Activated T-helper 2 cell treated with anti-CD3 and anti-CD28 coated beads, Interferon-gamma antibody, Interleukin-2, Interleukin-4, amounts not matched to agents 10 μg/mL and 5 μg/mL and 100 μg/mL, durations not matched to agents 14 hours and 24 hours and 36 hours (primary cell): ENCODE data around the gene ATXN2L. TPM values are rescaled to one million over a fixed set of nuclear protein-coding genes. Genes with fewer than 3 reads are reported as not detected.
A peak's percentile ranks its signal among the peaks of the same experiment; 100 is the strongest.

ENCODE experiments used
- DNase-seq: peaks from one replicate; pipeline ENCODE4 v3.0.0; 2021; ENCODE audit warnings: low spot score
- H3K27ac Mint-ChIP-seq: one replicate; pipeline ENCODE4 v1.8.0; 2021; ENCODE audit warnings: mixed read lengths
- H3K27me3 Mint-ChIP-seq: one replicate; pipeline ENCODE4 v1.8.0; 2021; ENCODE audit warnings: low read depth, mixed read lengths
- H3K36me3 Mint-ChIP-seq: one replicate; pipeline ENCODE4 v1.8.0; 2021; ENCODE audit warnings: low read depth, mixed read lengths
- H3K4me1 Mint-ChIP-seq: one replicate; pipeline ENCODE4 v1.8.0; 2021; ENCODE audit warnings: low read depth, mixed read lengths
- H3K4me3 Mint-ChIP-seq: one replicate; pipeline ENCODE4 v1.8.0; 2021; ENCODE audit warnings: low read depth, mild to moderate bottlenecking, moderate library complexity, mixed read lengths
- H3K9me3 Mint-ChIP-seq: one replicate; pipeline ENCODE4 v1.8.0; 2021; ENCODE audit warnings: mixed read lengths
- intact Hi-C: fragments of 100-400 bp; cut with micrococcal nuclease; formaldehyde crosslinking; loops from one replicate; pipeline ENCODE4 v1.15.1; 2023
- total RNA-seq: library from RNA; stranded (reverse); gene quantifications from 2 replicates; pipeline ENCODE4 v1.2.3, GENCODE V29; 2022

ATXN2L gene
- total RNA-seq, 1 donor from 2014 or later: 307 TPM

DNA sequence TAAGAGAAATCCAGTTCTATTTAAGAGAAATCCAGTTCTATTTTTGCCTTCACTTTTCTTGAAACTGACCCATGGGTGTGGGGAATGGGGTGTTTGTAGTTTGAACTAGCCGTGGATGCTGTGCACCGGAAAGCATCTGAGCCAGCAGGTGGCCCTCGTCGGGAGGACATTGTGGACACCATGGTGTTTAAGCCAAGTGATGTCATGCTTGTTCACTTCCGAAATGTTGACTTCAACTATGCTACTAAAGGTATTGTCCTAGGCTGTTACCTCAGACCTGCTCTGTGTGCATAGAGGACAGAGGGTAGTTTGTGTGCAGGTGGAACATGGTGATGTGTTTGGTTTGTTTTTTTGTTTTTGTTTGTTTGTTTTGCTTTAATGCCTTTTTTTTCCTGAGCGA is 3.3 kb downstream of the ATXN2L start:
- H3K9me3 Mint-ChIP-seq: no peaks in the 10 kb centered on the region
- DNase-seq: no peak
- peaks cover 74% of the 10 kb centered on the region for H3K36me3 Mint-ChIP-seq
- peak overlapping the region; percentile 26 for H3K27ac Mint-ChIP-seq
- intact Hi-C loops: no loop called here
- H3K4me1 Mint-ChIP-seq: peaks cover 31% of the 10 kb centered on the region
- H3K27me3 Mint-ChIP-seq: no peaks in the 10 kb centered on the region
- peak overlapping the region; percentile 18 for H3K4me3 Mint-ChIP-seq

DNA sequence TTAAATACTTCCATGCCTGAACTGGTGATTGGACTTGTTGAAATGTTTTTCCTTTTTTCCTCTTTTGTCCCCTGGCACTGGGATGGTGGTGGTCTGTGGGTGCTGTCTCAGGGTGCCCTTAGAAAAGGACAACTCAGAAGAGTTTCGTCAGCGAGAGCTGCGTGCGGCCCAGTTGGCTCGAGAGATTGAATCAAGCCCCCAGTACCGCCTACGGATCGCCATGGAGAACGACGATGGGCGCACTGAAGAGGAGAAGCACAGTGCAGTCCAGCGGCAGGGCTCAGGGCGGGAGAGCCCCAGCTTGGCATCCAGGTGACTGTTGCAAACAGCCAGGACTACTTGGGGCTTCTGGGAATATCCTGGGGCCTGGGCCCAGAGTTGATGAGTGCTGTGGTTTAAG is 6.9 kb downstream of the ATXN2L start:
- Mint-ChIP-seq H3K9me3 (no peaks in the 10 kb centered on the region), H3K4me1 (peaks cover 19% of the 10 kb centered on the region), H3K36me3 (peaks cover 91% of the 10 kb centered on the region), H3K27ac (no peak overlapping the region), H3K4me3 (no peak overlapping the region), H3K27me3 (no peaks in the 10 kb centered on the region)
- no peak for DNase-seq
- intact Hi-C loops: no loop called here

DNA sequence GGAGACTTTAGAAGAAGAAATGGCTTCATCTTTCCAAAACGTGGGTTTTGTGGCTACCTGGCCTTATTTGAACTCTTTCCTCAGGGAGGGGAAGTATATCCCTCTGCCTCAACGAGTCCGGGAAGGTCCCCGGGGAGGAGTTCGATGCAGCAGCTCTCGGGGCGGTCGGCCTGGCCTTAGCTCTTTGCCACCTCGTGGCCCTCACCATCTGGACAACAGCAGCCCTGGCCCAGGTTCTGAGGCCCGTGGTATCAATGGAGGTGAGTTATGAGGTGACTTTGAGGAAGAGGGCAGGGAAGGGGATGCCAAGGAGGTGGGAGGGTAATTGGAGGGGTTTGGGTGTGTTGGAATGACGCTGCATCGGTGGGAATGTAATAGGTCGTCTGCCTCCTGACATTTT is 7.7 kb downstream of the ATXN2L start:
- intact Hi-C loops: no loop called here
- Mint-ChIP-seq H3K4me3 (no peak overlapping the region), H3K27me3 (no peaks in the 10 kb centered on the region), H3K36me3 (peaks cover 91% of the 10 kb centered on the region), H3K27ac (no peak overlapping the region), H3K9me3 (no peaks in the 10 kb centered on the region), H3K4me1 (peaks cover 12% of the 10 kb centered on the region)
- DNase-seq: no peak

DNA sequence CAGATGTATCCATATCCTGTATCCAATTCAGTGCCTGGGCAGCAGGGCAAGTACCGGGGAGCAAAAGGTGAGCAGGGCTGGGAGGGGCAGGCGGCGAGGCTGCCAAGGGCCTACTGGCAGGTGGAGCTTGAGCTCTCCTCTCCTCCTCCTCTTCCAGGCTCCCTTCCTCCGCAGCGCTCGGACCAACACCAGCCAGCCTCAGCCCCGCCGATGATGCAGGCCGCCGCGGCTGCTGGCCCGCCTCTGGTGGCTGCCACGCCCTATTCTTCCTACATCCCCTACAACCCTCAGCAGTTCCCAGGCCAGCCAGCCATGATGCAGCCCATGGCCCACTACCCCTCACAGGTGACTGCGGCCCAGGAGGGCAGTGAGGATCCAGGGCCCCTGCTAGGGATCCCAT is 11.6 kb downstream of the ATXN2L start:
- H3K36me3 Mint-ChIP-seq: peaks cover 89% of the 10 kb centered on the region
- H3K4me3 Mint-ChIP-seq: no peak overlapping the region
- no peak overlapping the region for H3K27ac Mint-ChIP-seq
- DNase-seq: no peak
- H3K27me3 Mint-ChIP-seq: no peaks in the 10 kb centered on the region
- H3K4me1 Mint-ChIP-seq: peaks cover 2% of the 10 kb centered on the region
- intact Hi-C loops: no loop called here
- H3K9me3 Mint-ChIP-seq: no peaks in the 10 kb centered on the region

DNA sequence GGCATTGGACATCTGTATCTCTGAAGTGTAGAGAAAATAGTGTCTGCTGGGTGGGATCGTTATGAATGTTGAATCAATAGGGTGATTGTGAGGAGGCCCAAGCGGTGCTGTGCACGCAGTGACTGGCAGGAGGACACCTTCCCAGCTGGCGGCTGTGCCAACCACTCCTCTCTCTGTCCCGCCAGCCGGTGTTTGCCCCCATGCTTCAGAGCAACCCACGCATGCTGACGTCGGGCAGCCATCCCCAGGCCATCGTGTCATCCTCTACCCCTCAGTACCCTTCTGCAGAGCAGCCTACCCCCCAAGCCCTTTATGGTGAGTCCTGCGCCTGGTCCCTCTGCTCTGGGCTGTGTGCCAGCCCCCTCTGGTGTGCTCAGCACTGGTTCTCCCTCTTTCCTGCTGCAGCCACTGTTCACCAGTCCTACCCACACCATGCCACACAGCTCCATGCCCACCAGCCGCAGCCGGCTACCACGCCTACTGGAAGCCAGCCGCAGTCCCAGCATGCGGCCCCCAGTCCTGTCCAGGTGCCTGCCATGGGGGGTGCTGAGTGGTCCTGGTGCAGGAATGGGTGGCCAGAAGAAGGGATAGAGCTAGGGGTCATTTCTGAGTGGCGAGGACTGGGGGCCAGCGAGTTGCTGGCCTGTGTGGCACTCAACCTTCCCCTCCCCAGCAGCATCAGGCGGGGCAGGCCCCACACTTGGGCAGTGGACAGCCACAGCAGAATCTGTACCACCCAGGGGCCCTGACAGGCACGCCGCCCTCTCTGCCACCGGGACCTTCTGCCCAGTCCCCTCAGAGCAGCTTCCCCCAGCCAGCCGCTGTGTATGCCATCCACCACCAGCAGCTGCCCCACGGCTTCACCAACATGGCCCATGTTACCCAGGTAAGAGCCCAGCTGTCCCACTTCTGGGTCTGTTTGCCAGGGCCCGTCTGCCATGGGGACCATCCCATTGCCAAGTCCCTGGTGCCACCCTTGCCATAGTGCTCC is 12.4 kb downstream of the ATXN2L start:
- H3K9me3 Mint-ChIP-seq: no peaks in the 10 kb centered on the region
- H3K27me3 Mint-ChIP-seq: no peaks in the 10 kb centered on the region
- intact Hi-C loops: no loop called here
- H3K36me3 Mint-ChIP-seq: peaks cover 81% of the 10 kb centered on the region
- no peak overlapping the region for H3K27ac Mint-ChIP-seq
- DNase-seq: no peak
- H3K4me3 Mint-ChIP-seq: no peak overlapping the region
- H3K4me1 Mint-ChIP-seq: peaks cover 2% of the 10 kb centered on the region

DNA sequence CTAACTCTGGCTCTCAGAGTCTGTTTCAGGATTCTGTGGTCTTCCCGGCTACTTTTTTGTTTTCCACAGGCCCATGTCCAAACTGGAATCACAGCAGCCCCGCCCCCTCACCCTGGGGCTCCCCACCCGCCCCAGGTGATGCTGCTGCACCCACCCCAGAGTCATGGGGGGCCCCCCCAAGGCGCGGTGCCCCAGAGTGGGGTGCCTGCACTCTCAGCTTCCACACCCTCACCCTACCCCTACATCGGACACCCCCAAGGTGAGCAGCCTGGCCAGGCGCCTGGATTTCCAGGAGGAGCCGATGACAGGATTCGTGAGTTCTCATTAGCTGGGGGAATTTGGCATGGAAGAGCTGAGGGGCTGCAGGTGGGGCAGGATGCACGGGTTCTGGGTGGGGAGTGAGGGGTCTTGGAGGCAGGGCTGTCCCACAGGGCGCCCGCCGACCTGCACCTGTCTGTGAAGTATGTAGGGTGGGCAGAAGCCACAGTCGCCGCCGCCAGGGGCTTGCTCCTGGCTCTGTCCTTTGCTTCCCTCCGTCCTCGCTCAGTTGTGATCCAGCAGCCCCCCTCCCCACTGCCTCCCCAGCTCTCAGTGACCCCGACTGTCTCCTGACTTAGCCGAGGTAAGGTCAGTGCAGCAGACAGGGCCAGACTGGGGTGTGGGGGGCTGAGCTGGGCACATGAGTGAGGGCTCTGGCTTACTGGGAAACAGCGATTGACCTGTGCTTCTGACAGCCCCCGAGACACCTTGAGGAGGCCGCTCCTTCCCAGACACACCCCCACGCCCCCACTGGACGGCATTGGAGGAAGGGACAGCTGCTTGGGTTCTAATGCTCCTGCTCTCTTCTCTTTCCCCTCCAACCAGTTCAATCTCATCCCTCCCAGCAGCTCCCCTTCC is 13.3 kb downstream of the ATXN2L start:
- no peak for DNase-seq
- Mint-ChIP-seq H3K36me3 (peaks cover 73% of the 10 kb centered on the region), H3K4me1 (peaks cover 2% of the 10 kb centered on the region), H3K9me3 (no peaks in the 10 kb centered on the region), H3K27me3 (no peaks in the 10 kb centered on the region), H3K4me3 (no peak overlapping the region), H3K27ac (no peak overlapping the region)
- intact Hi-C loops: no loop called here

DNA sequence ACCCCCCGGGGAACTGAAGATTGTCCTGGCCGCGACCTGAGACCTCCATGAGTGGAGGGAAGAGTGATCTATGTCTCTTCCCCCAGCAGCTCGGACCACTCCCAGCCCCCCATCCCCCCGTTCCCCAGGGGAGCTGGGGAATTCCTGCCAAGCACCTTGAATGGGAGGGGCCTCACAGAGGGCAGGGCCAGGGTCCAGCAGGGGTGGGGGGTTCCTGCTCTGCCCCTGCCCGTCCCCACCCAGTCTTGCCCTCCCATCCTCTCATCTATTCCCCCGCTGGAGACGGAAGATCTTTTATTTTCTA is 13.9 kb downstream of the ATXN2L start:
- no peak for DNase-seq
- no peaks in the 10 kb centered on the region for H3K9me3 Mint-ChIP-seq
- no peaks in the 10 kb centered on the region for H3K27me3 Mint-ChIP-seq
- no peak overlapping the region for H3K4me3 Mint-ChIP-seq
- intact Hi-C loops: no loop called here
- peaks cover 2% of the 10 kb centered on the region for H3K4me1 Mint-ChIP-seq
- no peak overlapping the region for H3K27ac Mint-ChIP-seq
- peaks cover 76% of the 10 kb centered on the region for H3K36me3 Mint-ChIP-seq

DNA sequence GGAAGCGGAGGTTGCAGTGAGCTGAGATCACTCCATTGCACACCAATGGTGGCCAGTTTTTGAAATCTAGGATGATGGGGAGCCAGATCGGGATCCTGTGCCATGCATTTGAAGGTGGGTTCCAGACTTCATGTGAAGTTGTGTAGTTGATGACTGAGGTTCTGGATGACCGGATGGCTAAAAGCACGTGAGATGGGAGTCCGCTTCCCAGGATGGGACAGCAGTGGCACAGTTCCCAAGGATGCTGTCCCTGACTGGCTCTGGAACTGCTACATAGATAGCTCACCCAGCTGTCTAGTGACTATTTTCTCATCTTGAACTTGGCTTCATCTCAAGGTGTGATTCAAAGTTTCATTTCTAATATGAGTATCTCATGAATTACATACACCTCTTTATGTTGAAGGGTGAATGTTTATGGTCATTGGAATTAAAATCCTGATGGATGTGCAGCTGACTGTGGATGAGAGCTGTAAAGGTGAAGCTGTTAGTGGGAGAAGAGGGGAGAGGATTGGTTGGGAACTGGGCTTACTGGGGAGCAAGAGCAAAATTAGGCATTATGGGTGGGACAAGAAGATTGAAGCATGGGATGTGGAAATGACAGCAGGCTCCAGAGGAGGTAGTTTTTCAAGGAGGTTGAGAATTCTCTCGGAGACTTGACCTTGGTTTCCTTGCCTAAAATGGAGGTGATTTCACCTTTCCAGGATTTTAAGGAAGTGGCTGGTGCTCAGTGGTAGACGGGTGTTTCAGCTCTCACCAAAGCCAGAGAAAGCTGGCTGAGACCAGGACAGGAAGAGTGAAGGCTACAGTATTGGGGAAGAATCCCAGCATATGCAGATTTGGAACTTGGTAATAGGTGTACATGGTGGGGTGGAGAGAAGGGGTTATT is 15.1 kb downstream of the ATXN2L start:
- intact Hi-C loops: no loop called here
- no peak overlapping the region for H3K4me3 Mint-ChIP-seq
- H3K27ac Mint-ChIP-seq: peak overlapping the region; percentile 24
- DNase-seq: no peak
- no peaks in the 10 kb centered on the region for H3K9me3 Mint-ChIP-seq
- H3K27me3 Mint-ChIP-seq: no peaks in the 10 kb centered on the region
- H3K4me1 Mint-ChIP-seq: peaks cover 2% of the 10 kb centered on the region
- H3K36me3 Mint-ChIP-seq: peaks cover 75% of the 10 kb centered on the region

DNA sequence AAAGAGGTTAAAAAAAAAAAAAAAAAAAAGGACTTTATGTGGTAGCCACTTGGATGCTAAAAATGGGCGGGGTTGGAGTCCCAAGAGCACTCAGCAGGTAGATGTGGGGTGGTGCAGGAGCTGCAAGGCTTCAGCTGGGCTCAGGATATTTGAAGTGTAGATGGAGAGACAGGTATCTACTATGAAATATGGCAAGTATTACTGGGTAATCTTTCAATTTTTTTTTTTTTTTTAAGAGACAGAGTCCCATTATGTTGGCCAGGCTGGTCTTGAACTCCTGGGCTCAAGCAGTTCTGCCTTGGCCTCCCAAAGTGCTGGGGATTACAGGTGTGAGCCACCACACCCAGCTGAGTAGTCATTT is 15.7 kb downstream of the ATXN2L start:
- H3K27ac Mint-ChIP-seq: no peak overlapping the region
- H3K4me1 Mint-ChIP-seq: peaks cover 2% of the 10 kb centered on the region
- H3K4me3 Mint-ChIP-seq: no peak overlapping the region
- no peaks in the 10 kb centered on the region for H3K9me3 Mint-ChIP-seq
- DNase-seq: no peak
- H3K36me3 Mint-ChIP-seq: peaks cover 75% of the 10 kb centered on the region
- intact Hi-C loops: no loop called here
- H3K27me3 Mint-ChIP-seq: no peaks in the 10 kb centered on the region

DNA sequence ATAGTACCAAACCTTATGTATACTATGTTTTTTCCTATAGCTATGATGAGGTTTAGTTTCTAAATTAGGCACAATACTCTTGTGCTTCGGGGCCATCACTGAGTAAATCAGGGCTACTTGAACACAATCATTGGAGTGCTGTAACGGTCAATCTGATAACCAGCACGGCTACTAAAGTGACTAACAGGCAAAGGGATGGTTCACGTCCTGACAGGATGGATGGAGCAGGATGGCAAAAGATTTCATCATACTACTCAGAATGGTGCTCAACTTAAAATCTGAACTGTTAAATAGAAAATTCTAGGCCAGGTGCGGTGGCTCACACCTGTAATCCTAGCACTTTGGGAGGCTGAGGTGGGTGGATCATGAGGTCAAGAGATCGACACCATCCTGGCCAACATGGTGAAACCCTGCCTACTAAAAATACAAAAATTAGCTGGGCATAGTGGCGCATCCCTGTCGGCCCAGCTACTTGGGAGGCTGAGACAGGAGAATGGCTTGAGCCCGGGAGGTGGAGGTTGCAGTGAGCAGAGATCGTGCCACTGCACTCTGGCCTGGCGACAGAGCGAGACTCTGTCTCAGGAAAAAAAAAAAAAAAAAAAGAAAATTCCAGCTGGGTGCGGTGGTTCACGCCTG is 16.3 kb downstream of the ATXN2L start:
- Mint-ChIP-seq H3K4me3 (no peak overlapping the region), H3K27me3 (no peaks in the 10 kb centered on the region), H3K9me3 (no peaks in the 10 kb centered on the region), H3K4me1 (peaks cover 2% of the 10 kb centered on the region), H3K36me3 (peaks cover 75% of the 10 kb centered on the region), H3K27ac (no peak overlapping the region)
- no peak for DNase-seq
- intact Hi-C loops: no loop called here

DNA sequence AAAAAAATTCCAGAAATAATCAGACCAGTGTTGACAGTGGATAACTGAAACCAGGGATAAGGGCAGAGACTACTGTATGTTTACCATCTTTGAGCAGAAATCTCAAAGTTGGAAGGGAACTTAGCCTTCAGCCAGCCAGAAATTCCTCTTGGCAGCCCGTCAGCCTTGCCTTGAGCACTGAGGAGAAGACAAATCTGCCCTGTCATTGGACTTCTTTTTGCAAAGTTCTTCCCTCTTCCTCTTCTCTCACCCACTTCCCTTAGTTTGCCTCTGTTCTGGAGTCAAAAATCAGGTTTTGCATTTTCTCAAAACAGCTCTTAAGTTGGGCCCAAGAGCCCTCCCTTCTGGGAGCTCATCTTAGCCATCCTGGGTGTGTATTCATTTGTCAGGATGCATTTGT is 17.1 kb downstream of the ATXN2L start:
- intact Hi-C loops: no loop called here
- peaks cover 76% of the 10 kb centered on the region for H3K36me3 Mint-ChIP-seq
- H3K4me1 Mint-ChIP-seq: peaks cover 7% of the 10 kb centered on the region
- H3K4me3 Mint-ChIP-seq: no peak overlapping the region
- no peaks in the 10 kb centered on the region for H3K9me3 Mint-ChIP-seq
- peak overlapping the region; percentile 77 for H3K27ac Mint-ChIP-seq
- H3K27me3 Mint-ChIP-seq: no peaks in the 10 kb centered on the region
- no peak for DNase-seq

DNA sequence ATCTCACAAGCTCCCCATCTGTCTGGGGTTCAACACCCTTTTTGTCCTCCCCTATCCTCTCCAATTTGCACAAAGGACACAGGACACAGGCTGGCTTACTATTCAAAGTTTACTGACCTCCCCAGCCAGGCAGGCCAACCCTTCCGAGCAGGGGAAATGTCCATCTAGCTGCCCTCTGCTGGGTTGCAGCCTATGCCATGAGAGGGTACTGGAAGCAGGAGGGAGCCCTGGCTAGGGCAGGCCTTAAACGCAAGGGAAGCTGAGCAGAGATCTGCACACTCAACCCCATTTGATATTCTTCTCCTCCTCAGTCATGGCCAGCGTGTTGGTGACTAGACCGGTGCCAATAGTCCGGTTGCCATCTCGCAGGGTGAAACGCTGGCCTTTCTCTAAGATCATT is 19.9 kb downstream of the ATXN2L start:
- Mint-ChIP-seq H3K27ac (no peak overlapping the region), H3K9me3 (no peaks in the 10 kb centered on the region), H3K4me1 (peaks cover 23% of the 10 kb centered on the region), H3K36me3 (peaks cover 61% of the 10 kb centered on the region), H3K27me3 (no peaks in the 10 kb centered on the region), H3K4me3 (no peak overlapping the region)
- DNase-seq: no peak
- intact Hi-C loops: no loop called here
